Nephron (organoid): ENCODE data around the gene ZNF30.
A peak's percentile ranks its signal among the peaks of the same experiment; 100 is the strongest.
"Not testable (repeated sequence)": the region's sequence is repeated elsewhere in the genome, so short reads cannot be mapped to it uniquely, and the experiment has no call there.

Source experiments
- H3K27ac Mint-ChIP-seq, 3 experiments: 2 replicates each; pipeline ENCODE4 v1.8.0; 2020; ENCODE audit warnings: mixed read lengths in 3 of 3, mild to moderate bottlenecking in 2 of 3, moderate library complexity in 1 of 3
- H3K27me3 Mint-ChIP-seq: 2 replicates; pipeline ENCODE4 v1.8.0; 2021; ENCODE audit warnings: low read depth, mild to moderate bottlenecking, moderate library complexity, mixed read lengths
- H3K36me3 Mint-ChIP-seq: 2 replicates; pipeline ENCODE4 v1.8.0; 2020; ENCODE audit warnings: low read depth, mixed read lengths
- H3K4me1 Mint-ChIP-seq: 2 replicates; pipeline ENCODE4 v1.8.0; 2020; ENCODE audit warnings: mixed read lengths
- H3K4me3 Mint-ChIP-seq, 3 experiments: 2 replicates each; pipeline ENCODE4 v1.8.0; 2020; ENCODE audit warnings: mild to moderate bottlenecking in 3 of 3, mixed read lengths in 3 of 3, moderate library complexity in 2 of 3
- H3K9me3 Mint-ChIP-seq: 2 replicates; pipeline ENCODE4 v1.8.0; 2020; ENCODE audit warnings: mixed read lengths
- TF ChIP-seq, protein P1 (sequence below), 3 experiments: fragments of 200-600 bp; sonication (generic); IDR thresholded peaks; one replicate each; pipeline ENCODE4 v1.5.0; 2021; ENCODE audit warnings: antibody characterized with exemption in 3 of 3; ENCODE audit not compliant: unreplicated experiment in 3 of 3

ZNF30 gene

DNA sequence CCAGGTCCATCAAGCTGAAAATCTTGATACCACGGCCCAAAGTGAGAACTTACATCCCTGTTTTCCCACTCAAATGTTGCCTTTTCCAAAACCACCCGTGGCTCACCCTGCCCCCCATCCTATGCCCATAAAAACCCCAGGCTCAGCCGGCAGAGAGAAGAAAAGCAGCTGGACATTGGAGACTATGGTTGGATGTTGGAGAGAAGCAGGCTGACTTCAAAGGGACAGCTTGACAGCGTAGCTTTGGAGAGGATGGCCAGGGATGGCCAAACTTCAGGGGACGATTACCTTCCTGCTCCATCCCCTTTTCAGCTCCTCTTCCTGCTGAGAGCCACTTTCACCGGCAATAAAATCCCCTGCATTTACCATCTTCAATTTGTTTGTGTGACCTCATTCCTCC is 40.8 kb downstream of the ZNF30 start:
- Mint-ChIP-seq H3K9me3 (peaks cover 25% of the 10 kb centered on the region), H3K4me1 (peaks cover 8% of the 10 kb centered on the region), H3K27ac (no peak overlapping the region), H3K4me3 (peak overlapping the region in 1 of 3 experiments; percentile 62), H3K27me3 (peaks cover under 1% of the 10 kb centered on the region), H3K36me3 (peaks cover 12% of the 10 kb centered on the region)
- TF ChIP-seq, protein P1, sequence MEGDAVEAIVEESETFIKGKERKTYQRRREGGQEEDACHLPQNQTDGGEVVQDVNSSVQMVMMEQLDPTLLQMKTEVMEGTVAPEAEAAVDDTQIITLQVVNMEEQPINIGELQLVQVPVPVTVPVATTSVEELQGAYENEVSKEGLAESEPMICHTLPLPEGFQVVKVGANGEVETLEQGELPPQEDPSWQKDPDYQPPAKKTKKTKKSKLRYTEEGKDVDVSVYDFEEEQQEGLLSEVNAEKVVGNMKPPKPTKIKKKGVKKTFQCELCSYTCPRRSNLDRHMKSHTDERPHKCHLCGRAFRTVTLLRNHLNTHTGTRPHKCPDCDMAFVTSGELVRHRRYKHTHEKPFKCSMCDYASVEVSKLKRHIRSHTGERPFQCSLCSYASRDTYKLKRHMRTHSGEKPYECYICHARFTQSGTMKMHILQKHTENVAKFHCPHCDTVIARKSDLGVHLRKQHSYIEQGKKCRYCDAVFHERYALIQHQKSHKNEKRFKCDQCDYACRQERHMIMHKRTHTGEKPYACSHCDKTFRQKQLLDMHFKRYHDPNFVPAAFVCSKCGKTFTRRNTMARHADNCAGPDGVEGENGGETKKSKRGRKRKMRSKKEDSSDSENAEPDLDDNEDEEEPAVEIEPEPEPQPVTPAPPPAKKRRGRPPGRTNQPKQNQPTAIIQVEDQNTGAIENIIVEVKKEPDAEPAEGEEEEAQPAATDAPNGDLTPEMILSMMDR (IDR thresholded peaks at IDR 0.05; ENCODE audit: unreplicated experiment in 3 of 3): no peak

DNA sequence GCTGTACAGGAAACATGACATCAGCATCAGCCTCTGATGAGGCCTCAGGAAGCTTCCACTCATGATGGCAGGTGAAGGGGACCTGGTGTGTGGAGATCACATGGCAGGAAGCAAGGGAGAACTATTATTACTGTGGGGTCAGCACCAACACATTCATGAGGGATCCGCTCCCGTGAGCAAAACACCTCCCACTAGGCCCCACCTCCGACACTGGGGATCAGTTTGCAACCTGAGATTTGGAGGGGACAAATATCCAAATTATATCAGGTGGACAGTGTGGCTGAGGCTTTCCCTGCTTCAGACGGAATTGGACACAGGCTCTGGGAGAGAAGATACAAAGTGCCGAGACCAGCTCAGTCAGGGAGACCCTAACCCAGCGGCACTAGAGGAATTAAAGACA is 43.0 kb downstream of the ZNF30 start:
- no peak overlapping the region for H3K4me3 Mint-ChIP-seq
- peaks cover 17% of the 10 kb centered on the region for H3K9me3 Mint-ChIP-seq
- TF ChIP-seq, protein P1 (IDR thresholded peaks at IDR 0.05; ENCODE audit: unreplicated experiment in 3 of 3): no peak
- peaks cover 3% of the 10 kb centered on the region for H3K36me3 Mint-ChIP-seq
- H3K27me3 Mint-ChIP-seq: peaks cover 11% of the 10 kb centered on the region
- no peak overlapping the region for H3K27ac Mint-ChIP-seq
- peaks cover 6% of the 10 kb centered on the region for H3K4me1 Mint-ChIP-seq

DNA sequence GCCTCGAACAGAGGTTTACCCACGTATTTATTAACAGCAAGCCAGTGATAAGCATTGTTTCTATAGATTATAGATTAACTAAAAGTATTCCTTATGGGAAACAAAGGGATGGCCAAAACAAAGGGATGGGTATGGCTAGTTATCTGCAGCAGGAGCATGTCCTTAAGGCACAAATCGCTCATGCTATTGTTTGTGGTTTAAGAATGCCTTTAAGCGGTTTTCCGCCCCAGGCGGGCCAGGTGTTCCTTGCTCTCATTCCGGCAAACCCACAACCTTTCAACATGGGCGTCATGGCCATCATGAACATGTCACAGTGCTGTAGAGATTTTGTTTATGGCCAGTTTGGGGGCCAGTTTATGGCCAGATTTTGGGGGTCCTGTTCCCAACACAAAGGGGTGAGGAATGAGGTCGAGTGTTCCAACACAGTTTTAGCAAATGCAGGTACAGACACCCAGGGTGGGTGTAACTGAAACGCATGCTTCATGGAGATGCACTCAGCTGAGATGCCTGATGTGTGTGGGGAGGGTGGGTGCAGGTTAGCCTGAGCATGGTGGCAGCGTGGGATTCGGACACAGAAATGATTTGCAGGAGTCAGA is 43.6 kb downstream of the ZNF30 start:
- not testable (repeated sequence) for H3K4me1 Mint-ChIP-seq, H3K27ac Mint-ChIP-seq, H3K4me3 Mint-ChIP-seq, H3K36me3 Mint-ChIP-seq
- peaks cover 11% of the 10 kb centered on the region for H3K27me3 Mint-ChIP-seq
- peaks cover 17% of the 10 kb centered on the region for H3K9me3 Mint-ChIP-seq

DNA sequence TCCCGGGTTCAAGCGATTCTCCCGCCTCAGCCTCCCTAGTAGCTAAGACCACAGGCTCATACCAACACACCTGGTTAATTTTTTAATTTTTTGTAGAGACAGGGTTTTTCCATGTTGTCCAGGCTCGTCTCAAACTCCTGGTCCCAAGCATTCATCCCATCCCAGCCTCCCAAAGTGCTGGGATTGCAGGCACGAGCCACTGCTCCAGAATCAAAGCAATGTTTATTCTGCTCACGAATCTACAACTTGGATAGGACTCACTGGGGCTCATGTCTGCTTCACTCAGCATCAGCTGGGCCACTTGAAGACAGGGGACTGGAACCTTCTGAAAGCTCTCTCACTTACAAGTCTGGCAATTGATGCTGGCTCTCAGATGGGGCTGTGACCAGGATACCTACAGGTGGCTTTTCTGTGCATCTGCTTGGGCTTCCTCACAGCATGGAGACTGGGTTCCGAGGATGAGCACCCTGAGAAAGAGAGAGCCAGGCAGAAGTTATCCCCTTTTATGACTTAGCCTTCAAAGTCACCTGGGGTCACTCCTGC is 45.5 kb downstream of the ZNF30 start:
- Mint-ChIP-seq H3K27ac (no peak overlapping the region), H3K36me3 (no peaks in the 10 kb centered on the region), H3K4me1 (peaks cover 6% of the 10 kb centered on the region), H3K27me3 (peaks cover 15% of the 10 kb centered on the region), H3K9me3 (peaks cover 10% of the 10 kb centered on the region), H3K4me3 (no peak overlapping the region)
- TF ChIP-seq, protein P1 (IDR thresholded peaks at IDR 0.05; ENCODE audit: unreplicated experiment in 3 of 3): no peak

DNA sequence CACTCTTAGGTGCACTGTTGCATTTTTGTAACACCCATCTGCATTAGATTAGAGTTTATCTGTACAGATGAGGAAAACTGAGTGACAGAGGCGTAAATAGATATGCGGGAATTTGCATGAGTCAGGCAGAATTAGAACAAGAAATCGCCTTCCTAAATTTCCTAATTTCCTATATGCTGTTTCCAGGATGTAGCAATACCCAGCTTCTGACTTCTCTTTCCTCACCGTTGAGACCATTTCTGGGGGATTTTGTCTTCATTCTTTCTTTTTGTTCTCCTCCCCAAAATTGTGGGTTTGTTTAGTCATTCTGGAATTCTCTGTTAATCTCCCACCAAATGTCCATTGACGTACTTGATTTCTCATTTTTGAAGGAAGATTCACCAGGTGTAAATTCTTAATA is 47.9 kb downstream of the ZNF30 start:
- H3K36me3 Mint-ChIP-seq: no peaks in the 10 kb centered on the region
- peaks cover 6% of the 10 kb centered on the region for H3K4me1 Mint-ChIP-seq
- TF ChIP-seq, protein P1 (IDR thresholded peaks at IDR 0.05; ENCODE audit: unreplicated experiment in 3 of 3): no peak
- H3K27ac Mint-ChIP-seq: no peak overlapping the region
- H3K9me3 Mint-ChIP-seq: peaks cover 10% of the 10 kb centered on the region
- peaks cover 15% of the 10 kb centered on the region for H3K27me3 Mint-ChIP-seq
- no peak overlapping the region for H3K4me3 Mint-ChIP-seq

DNA sequence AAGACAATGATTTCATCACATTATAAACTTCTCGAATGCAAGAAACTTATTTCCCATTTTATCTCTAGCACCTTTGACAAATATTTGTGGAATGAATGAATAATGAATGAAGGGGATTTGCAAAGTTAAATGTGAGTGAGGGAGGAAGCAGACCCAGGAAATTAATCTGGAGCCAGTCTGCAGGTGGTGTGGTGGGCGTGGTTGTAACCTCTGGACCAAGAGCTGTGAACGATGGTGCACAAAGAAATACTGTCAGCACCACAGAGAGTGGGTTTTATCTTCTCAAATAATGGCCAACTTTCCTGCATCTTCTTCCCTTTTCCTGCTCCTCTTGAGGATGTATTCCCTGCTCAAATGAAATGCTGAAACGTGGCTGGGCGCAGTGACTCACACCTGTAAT is 48.4 kb downstream of the ZNF30 start:
- TF ChIP-seq, protein P1 (IDR thresholded peaks at IDR 0.05; ENCODE audit: unreplicated experiment in 3 of 3): no peak
- H3K36me3 Mint-ChIP-seq: no peaks in the 10 kb centered on the region
- H3K27ac Mint-ChIP-seq: no peak overlapping the region
- H3K27me3 Mint-ChIP-seq: peaks cover 18% of the 10 kb centered on the region
- H3K4me1 Mint-ChIP-seq: peaks cover 6% of the 10 kb centered on the region
- no peak overlapping the region for H3K4me3 Mint-ChIP-seq
- H3K9me3 Mint-ChIP-seq: peaks cover 7% of the 10 kb centered on the region
